Neutrophil (primary cell): ENCODE results near the gene ARMC8.
A peak's percentile ranks its signal among the peaks of the same experiment; 100 is the strongest.

Experiments used
- H3K27ac ChIP-seq: fragments of 200-600 bp; sonication (generic); 2 replicates; pipeline ENCODE4 v1.5.1; 2016; ENCODE audit warnings: mild to moderate bottlenecking, moderate library complexity
- H3K27me3 ChIP-seq: fragments of 200-600 bp; sonication (generic); 2 replicates; pipeline ENCODE4 v1.6.0; 2016; ENCODE audit warnings: mild to moderate bottlenecking
- H3K36me3 ChIP-seq: fragments of 200-600 bp; sonication (generic); 2 replicates; pipeline ENCODE4 v1.5.1; 2017
- H3K4me1 ChIP-seq, 2 experiments: fragments of 200-600 bp in 1 of 2; sonication (generic) in 1 of 2; 1 replicate in 1 of 2; 2 replicates in 1 of 2; pipeline versions ENCODE4 v1.5.1 to v1.6.1; 2013 to 2016; ENCODE audit warnings: low read depth in 1 of 2, low read length in 1 of 2, mild to moderate bottlenecking in 1 of 2, moderate library complexity in 1 of 2; ENCODE audit not compliant: control insufficient read depth in 1 of 2, insufficient read depth in 1 of 2
- H3K4me3 ChIP-seq, 2 experiments: fragments of 200-600 bp in 1 of 2; sonication (generic) in 1 of 2; 1 replicate in 1 of 2; 2 replicates in 1 of 2; pipeline ENCODE4 v1.5.1; 2013 to 2016; ENCODE audit warnings: low read depth in 1 of 2, low read length in 1 of 2, mild to moderate bottlenecking in 1 of 2, moderate library complexity in 1 of 2
- H3K9me3 ChIP-seq: fragments of 200-600 bp; sonication (generic); 2 replicates; pipeline ENCODE4 v1.5.1; 2016
- TF ChIP-seq, protein P1 (sequence below): fragments of 200-600 bp; sonication (generic); IDR thresholded peaks from 2 replicates; pipeline ENCODE4 v1.5.1; 2016; ENCODE audit warnings: antibody characterized with exemption

Gene ARMC8

GRCh38 chr3:138154534-138154933 lies 32.6 kb upstream of the ARMC8 start:
- no peaks in the 10 kb centered on the region for H3K4me1 ChIP-seq
- TF ChIP-seq, protein P1, sequence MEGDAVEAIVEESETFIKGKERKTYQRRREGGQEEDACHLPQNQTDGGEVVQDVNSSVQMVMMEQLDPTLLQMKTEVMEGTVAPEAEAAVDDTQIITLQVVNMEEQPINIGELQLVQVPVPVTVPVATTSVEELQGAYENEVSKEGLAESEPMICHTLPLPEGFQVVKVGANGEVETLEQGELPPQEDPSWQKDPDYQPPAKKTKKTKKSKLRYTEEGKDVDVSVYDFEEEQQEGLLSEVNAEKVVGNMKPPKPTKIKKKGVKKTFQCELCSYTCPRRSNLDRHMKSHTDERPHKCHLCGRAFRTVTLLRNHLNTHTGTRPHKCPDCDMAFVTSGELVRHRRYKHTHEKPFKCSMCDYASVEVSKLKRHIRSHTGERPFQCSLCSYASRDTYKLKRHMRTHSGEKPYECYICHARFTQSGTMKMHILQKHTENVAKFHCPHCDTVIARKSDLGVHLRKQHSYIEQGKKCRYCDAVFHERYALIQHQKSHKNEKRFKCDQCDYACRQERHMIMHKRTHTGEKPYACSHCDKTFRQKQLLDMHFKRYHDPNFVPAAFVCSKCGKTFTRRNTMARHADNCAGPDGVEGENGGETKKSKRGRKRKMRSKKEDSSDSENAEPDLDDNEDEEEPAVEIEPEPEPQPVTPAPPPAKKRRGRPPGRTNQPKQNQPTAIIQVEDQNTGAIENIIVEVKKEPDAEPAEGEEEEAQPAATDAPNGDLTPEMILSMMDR = no peak
- no peaks in the 10 kb centered on the region for H3K36me3 ChIP-seq
- no peak overlapping the region for H3K4me3 ChIP-seq
- H3K27ac ChIP-seq = no peak overlapping the region
- no peaks in the 10 kb centered on the region for H3K9me3 ChIP-seq
- no peaks in the 10 kb centered on the region for H3K27me3 ChIP-seq

GRCh38 chr3:138157743-138158142 lies 29.4 kb upstream of the ARMC8 start:
- no peak overlapping the region for H3K27ac ChIP-seq
- H3K4me3 ChIP-seq = no peak overlapping the region
- no peaks in the 10 kb centered on the region for H3K27me3 ChIP-seq
- TF ChIP-seq, protein P1 = no peak
- H3K36me3 ChIP-seq = peaks cover 26% of the 10 kb centered on the region
- no peaks in the 10 kb centered on the region for H3K4me1 ChIP-seq
- H3K9me3 ChIP-seq = no peaks in the 10 kb centered on the region

GRCh38 chr3:138165061-138165460 lies 22.0 kb upstream of the ARMC8 start:
- Histone ChIP-seq H3K27me3 (no peaks in the 10 kb centered on the region), H3K36me3 (peaks cover 90% of the 10 kb centered on the region), H3K27ac (no peak overlapping the region), H3K9me3 (no peaks in the 10 kb centered on the region), H3K4me1 (no peaks in the 10 kb centered on the region), H3K4me3 (no peak overlapping the region)
- TF ChIP-seq, protein P1 = no peak

GRCh38 chr3:138172625-138173024 lies 14.5 kb upstream of the ARMC8 start:
- TF ChIP-seq, protein P1 = no peak
- Histone ChIP-seq H3K27ac (no peak overlapping the region), H3K36me3 (peaks cover 30% of the 10 kb centered on the region), H3K9me3 (no peaks in the 10 kb centered on the region), H3K4me3 (no peak overlapping the region), H3K4me1 (peaks cover 23 to 25% of the 10 kb centered on the region in 2 experiments), H3K27me3 (no peaks in the 10 kb centered on the region)

GRCh38 chr3:138173769-138174420 lies 13.2 kb upstream of the ARMC8 start:
- Histone ChIP-seq H3K27me3 (no peaks in the 10 kb centered on the region), H3K27ac (peak overlapping the region; percentile 88), H3K9me3 (no peaks in the 10 kb centered on the region), H3K36me3 (peaks cover 22% of the 10 kb centered on the region), H3K4me3 (peak overlapping the region; percentile 72 to 90), H3K4me1 (peaks cover 23 to 25% of the 10 kb centered on the region in 2 experiments)
- TF ChIP-seq, protein P1 = no peak
